Measurements from ENCODE around the gene SLC46A1.

The SLC46A1 gene

GRCh38 chr17:28413804-28414203 is 7.8 kb upstream of the SLC46A1 start:
- Histone ChIP-seq H3K9me3 (ENCODE audit: control insufficient read depth, insufficient read depth, low read length) (no peaks in the 10 kb centered on the region), H3K27ac (ENCODE audit: low read depth, low read length) (no peak overlapping the region), H3F3A (ENCODE audit: control insufficient read depth, insufficient read depth) (no peaks in the 10 kb centered on the region), H3K4me1 (ENCODE audit: control insufficient read depth, low read length) (no peaks in the 10 kb centered on the region), H3K4me3 (ENCODE audit: low read length) (no peak overlapping the region), H3K27me3 (ENCODE audit: control insufficient read depth, low read length) (peaks cover 25% of the 10 kb centered on the region), H3K4me2 (ENCODE audit: low read length) (no peak overlapping the region), H3K79me2 (ENCODE audit: control insufficient read depth, low read length) (no peaks in the 10 kb centered on the region), H3K9me2 (replicated peaks; ENCODE audit: control insufficient read depth, low read length) (no peaks in the 10 kb centered on the region), H4K20me1 (ENCODE audit: control insufficient read depth, insufficient read depth, low read depth, low read length) (no peaks in the 10 kb centered on the region), H3K36me3 (ENCODE audit: control insufficient read depth, low read length) (no peaks in the 10 kb centered on the region)
- TF ChIP-seq EZH2phosphoT487 (IDR thresholded peaks at IDR 0.05; ENCODE audit: borderline replicate concordance, low read length) (no peak), CTCF (IDR thresholded peaks at IDR 0.05; ENCODE audit: low read depth, low read length, poor library complexity, severe bottlenecking) (no peak)

- TF ChIP-seq CTCF (IDR thresholded peaks at IDR 0.05; ENCODE audit: low read depth, low read length, poor library complexity, severe bottlenecking) (no peak), EZH2phosphoT487 (IDR thresholded peaks at IDR 0.05; ENCODE audit: borderline replicate concordance, low read length) (no peak)
- Histone ChIP-seq H3K4me2 (ENCODE audit: low read length) (no peak overlapping the region), H3K4me1 (ENCODE audit: control insufficient read depth, low read length) (no peaks in the 10 kb centered on the region), H3K27me3 (ENCODE audit: control insufficient read depth, low read length) (peaks cover 29% of the 10 kb centered on the region), H3K27ac (ENCODE audit: low read depth, low read length) (no peak overlapping the region), H3K4me3 (ENCODE audit: low read length) (no peak overlapping the region), H4K20me1 (ENCODE audit: control insufficient read depth, insufficient read depth, low read depth, low read length) (no peaks in the 10 kb centered on the region), H3K79me2 (ENCODE audit: control insufficient read depth, low read length) (no peaks in the 10 kb centered on the region), H3K36me3 (ENCODE audit: control insufficient read depth, low read length) (no peaks in the 10 kb centered on the region), H3F3A (ENCODE audit: control insufficient read depth, insufficient read depth) (no peaks in the 10 kb centered on the region), H3K9me2 (replicated peaks; ENCODE audit: control insufficient read depth, low read length) (no peaks in the 10 kb centered on the region), H3K9me3 (ENCODE audit: control insufficient read depth, insufficient read depth, low read length) (no peaks in the 10 kb centered on the region)
These were observed 6.1 kb upstream of the SLC46A1 start for GRCh38 chr17:28412099-28412498.

- Histone ChIP-seq H3K4me1 (ENCODE audit: control insufficient read depth, low read length) (peaks cover 21% of the 10 kb centered on the region), H4K20me1 (ENCODE audit: control insufficient read depth, insufficient read depth, low read depth, low read length) (no peaks in the 10 kb centered on the region), H3K9me2 (replicated peaks; ENCODE audit: control insufficient read depth, low read length) (no peaks in the 10 kb centered on the region), H3K4me3 (ENCODE audit: low read length) (no peak overlapping the region), H3K79me2 (ENCODE audit: control insufficient read depth, low read length) (no peaks in the 10 kb centered on the region), H3K9me3 (ENCODE audit: control insufficient read depth, insufficient read depth, low read length) (no peaks in the 10 kb centered on the region), H3K27me3 (ENCODE audit: control insufficient read depth, low read length) (peaks cover 24% of the 10 kb centered on the region), H3F3A (ENCODE audit: control insufficient read depth, insufficient read depth) (no peaks in the 10 kb centered on the region), H3K36me3 (ENCODE audit: control insufficient read depth, low read length) (no peaks in the 10 kb centered on the region), H3K27ac (ENCODE audit: low read depth, low read length) (no peak overlapping the region), H3K4me2 (ENCODE audit: low read length) (no peak overlapping the region)
- TF ChIP-seq CTCF (IDR thresholded peaks at IDR 0.05; ENCODE audit: low read depth, low read length, poor library complexity, severe bottlenecking): no peak
- no peak for TF ChIP-seq EZH2phosphoT487 (IDR thresholded peaks at IDR 0.05; ENCODE audit: borderline replicate concordance, low read length)
These were observed 1.9 kb upstream of the SLC46A1 start for GRCh38 chr17:28407974-28408306.
